ENCODE results near the gene PIGT. TPM values are rescaled to one million over a fixed set of nuclear protein-coding genes. Genes with fewer than 3 reads are reported as not detected.

PIGT gene
- total RNA-seq, 1 experiment from 2014 or later: 71.4 TPM

DNA sequence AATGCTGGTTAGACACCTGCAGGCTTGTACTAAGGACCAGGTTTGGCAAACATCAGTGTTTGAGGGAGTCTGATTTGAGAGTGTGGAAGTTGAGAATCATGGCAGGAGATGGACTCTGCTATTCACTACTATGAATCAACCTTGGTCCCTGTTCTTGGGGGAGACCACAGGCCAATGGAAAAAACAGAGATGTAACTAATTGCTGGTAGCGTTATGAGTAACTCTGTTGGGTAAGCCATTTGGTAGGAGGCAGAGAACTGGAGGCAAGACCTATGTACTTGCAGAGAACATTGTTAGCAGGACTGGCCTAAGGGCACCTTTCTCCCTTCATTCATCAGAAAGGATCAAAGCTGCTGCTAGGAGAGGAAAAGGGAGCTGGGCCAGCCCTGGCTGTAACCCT lies 45.3 kb downstream of the PIGT start (continued):
- TF ChIP-seq, protein P1, sequence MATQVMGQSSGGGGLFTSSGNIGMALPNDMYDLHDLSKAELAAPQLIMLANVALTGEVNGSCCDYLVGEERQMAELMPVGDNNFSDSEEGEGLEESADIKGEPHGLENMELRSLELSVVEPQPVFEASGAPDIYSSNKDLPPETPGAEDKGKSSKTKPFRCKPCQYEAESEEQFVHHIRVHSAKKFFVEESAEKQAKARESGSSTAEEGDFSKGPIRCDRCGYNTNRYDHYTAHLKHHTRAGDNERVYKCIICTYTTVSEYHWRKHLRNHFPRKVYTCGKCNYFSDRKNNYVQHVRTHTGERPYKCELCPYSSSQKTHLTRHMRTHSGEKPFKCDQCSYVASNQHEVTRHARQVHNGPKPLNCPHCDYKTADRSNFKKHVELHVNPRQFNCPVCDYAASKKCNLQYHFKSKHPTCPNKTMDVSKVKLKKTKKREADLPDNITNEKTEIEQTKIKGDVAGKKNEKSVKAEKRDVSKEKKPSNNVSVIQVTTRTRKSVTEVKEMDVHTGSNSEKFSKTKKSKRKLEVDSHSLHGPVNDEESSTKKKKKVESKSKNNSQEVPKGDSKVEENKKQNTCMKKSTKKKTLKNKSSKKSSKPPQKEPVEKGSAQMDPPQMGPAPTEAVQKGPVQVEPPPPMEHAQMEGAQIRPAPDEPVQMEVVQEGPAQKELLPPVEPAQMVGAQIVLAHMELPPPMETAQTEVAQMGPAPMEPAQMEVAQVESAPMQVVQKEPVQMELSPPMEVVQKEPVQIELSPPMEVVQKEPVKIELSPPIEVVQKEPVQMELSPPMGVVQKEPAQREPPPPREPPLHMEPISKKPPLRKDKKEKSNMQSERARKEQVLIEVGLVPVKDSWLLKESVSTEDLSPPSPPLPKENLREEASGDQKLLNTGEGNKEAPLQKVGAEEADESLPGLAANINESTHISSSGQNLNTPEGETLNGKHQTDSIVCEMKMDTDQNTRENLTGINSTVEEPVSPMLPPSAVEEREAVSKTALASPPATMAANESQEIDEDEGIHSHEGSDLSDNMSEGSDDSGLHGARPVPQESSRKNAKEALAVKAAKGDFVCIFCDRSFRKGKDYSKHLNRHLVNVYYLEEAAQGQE (IDR thresholded peaks at IDR 0.05; ENCODE audit: low read depth): no peak
- TF ChIP-seq YY1 (IDR thresholded peaks at IDR 0.05; ENCODE audit: extremely low read depth, insufficient replicate concordance, low read depth, low read length): no peak
- no peak for TF ChIP-seq ELF1 (IDR thresholded peaks at IDR 0.05; ENCODE audit: borderline replicate concordance, low read depth)
- TF ChIP-seq CEBPB (IDR thresholded peaks at IDR 0.05; ENCODE audit: low read depth): no peak
- no peak for TF ChIP-seq EZH2 (IDR thresholded peaks at IDR 0.05)
- no peak for TF ChIP-seq CBX3 (IDR thresholded peaks at IDR 0.05; ENCODE audit: low read depth)

DNA sequence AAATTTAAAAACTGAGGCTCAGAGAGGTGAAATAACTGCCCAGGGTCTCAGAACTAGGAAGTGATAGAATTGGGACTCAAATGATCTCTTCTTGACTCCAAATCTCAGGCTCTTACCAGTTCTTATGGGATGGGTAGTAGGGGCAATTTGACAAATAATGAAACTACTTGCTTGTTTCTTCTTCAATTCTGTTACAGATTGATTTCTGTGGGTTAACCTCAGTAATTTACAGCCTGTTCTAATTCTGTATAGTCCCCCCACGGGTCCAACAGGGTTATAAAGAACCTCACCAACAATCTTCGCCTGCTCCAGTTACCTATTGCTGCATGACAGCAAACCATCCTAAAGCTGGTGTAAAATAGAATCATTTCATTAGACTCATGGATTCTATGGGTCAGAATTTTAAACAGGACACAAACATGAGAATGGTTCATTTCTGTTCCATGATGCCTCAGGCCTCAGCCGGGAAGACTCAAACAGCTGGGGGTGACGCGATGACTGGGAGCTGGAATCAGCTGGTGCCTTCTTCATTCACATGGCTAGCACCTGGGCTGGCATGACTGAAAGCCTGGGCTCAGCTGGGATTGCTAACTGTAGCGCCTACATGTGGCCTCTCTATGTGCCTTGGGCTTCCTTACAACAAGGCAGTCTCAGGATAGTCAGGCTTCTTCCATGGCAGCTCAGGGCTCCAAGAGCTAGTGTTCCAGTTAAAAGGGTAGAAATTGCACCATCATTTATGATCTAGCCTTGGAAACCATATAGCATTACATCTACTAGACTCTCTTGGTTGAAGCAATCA lies 47.0 kb downstream of the PIGT start:
- Histone ChIP-seq H4K20me1 (ENCODE audit: insufficient read depth) (no peaks in the 10 kb centered on the region), H3K27me3 (ENCODE audit: insufficient read depth, low read length) (peaks cover 23% of the 10 kb centered on the region), H3K9me3 (ENCODE audit: control insufficient read depth in 1 of 2, insufficient read depth in 1 of 2, low read depth in 1 of 2, low read length in 2 of 2) (no peaks in the 10 kb centered on the region), H3K9ac (ENCODE audit: low read length) (no peak overlapping the region), H3K79me2 (ENCODE audit: insufficient read depth, low read length) (no peaks in the 10 kb centered on the region), H3K4me3 (replicated peaks in 1 of 2; ENCODE audit: low read depth in 1 of 2, low read length in 2 of 2) (no peak overlapping the region), H3K36me3 (ENCODE audit: control insufficient read depth in 1 of 2, insufficient read depth in 2 of 2, low read length in 2 of 2) (no peaks in the 10 kb centered on the region), H2AFZ (ENCODE audit: low read depth, low read length, poor library complexity, severe bottlenecking) (no peak overlapping the region), H3K27ac (ENCODE audit: low read depth, low read length) (no peak overlapping the region), H3K4me1 (ENCODE audit: control insufficient read depth in 1 of 2, insufficient read depth in 2 of 2, low read length in 2 of 2) (no peaks in the 10 kb centered on the region), H3K9me2 (ENCODE audit: insufficient read depth) (no peaks in the 10 kb centered on the region), H3K4me2 (ENCODE audit: low read length) (no peak overlapping the region)
- POLR2A ChIA-PET: no interaction called here
- RAD21 ChIA-PET (ENCODE audit: low non-redundant PET in 1 of 2, low total read pairs in 2 of 2, uncharacterized antibody in 2 of 2, unreplicated experiment in 2 of 2): no interaction called here
- no TSS peak for BruUV-seq (replicated peaks)
- intact Hi-C loops (cut with micrococcal nuclease): no loop called here
- CTCF ChIA-PET: interaction anchor here (0.9 to 1.5 kb wide), 3 partner anchors 26 to 140 kb away, joined by 3 to 4 read pairs (median 3); partner anchors contain the start of gene SYS1
- ATAC-seq (no peak), DNase-seq (ENCODE audit: low read depth, low spot score) (no peak)
- TF ChIP-seq ZNF274 (IDR thresholded peaks at IDR 0.05; ENCODE audit: low read depth, low read length): no peak
- no peak for TF ChIP-seq EZH2 (IDR thresholded peaks at IDR 0.05)
- no peak for TF ChIP-seq EZH2phosphoT487 (IDR thresholded peaks at IDR 0.05; ENCODE audit: borderline replicate concordance)
- no peak for TF ChIP-seq SP1 (IDR thresholded peaks at IDR 0.05; ENCODE audit: low read depth)
- TF ChIP-seq, protein P2, sequence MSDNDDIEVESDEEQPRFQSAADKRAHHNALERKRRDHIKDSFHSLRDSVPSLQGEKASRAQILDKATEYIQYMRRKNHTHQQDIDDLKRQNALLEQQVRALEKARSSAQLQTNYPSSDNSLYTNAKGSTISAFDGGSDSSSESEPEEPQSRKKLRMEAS (IDR thresholded peaks at IDR 0.05): no peak
- TF ChIP-seq CEBPB (IDR thresholded peaks at IDR 0.05; ENCODE audit: low read depth): no peak
- no peak for TF ChIP-seq CBX3 (IDR thresholded peaks at IDR 0.05; ENCODE audit: low read depth)
- no peak for TF ChIP-seq ATF3 (IDR thresholded peaks at IDR 0.05)
- TF ChIP-seq SRF (IDR thresholded peaks at IDR 0.05; ENCODE audit: low read depth): no peak
- TF ChIP-seq POLR2A (IDR thresholded peaks at IDR 0.05; ENCODE audit: borderline replicate concordance, extremely low read depth, insufficient read depth, insufficient read length): no peak
- no peak for TF ChIP-seq TCF7L2 (IDR thresholded peaks at IDR 0.05; ENCODE audit: borderline replicate concordance, extremely low read depth, insufficient read depth, insufficient read length)
- TF ChIP-seq, protein P3, sequence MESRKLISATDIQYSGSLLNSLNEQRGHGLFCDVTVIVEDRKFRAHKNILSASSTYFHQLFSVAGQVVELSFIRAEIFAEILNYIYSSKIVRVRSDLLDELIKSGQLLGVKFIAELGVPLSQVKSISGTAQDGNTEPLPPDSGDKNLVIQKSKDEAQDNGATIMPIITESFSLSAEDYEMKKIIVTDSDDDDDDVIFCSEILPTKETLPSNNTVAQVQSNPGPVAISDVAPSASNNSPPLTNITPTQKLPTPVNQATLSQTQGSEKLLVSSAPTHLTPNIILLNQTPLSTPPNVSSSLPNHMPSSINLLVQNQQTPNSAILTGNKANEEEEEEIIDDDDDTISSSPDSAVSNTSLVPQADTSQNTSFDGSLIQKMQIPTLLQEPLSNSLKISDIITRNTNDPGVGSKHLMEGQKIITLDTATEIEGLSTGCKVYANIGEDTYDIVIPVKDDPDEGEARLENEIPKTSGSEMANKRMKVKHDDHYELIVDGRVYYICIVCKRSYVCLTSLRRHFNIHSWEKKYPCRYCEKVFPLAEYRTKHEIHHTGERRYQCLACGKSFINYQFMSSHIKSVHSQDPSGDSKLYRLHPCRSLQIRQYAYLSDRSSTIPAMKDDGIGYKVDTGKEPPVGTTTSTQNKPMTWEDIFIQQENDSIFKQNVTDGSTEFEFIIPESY (IDR thresholded peaks at IDR 0.05; ENCODE audit: extremely low read depth, insufficient replicate concordance, low read length): no peak
